ENCODE data around the gene DIP2B.

DNA sequence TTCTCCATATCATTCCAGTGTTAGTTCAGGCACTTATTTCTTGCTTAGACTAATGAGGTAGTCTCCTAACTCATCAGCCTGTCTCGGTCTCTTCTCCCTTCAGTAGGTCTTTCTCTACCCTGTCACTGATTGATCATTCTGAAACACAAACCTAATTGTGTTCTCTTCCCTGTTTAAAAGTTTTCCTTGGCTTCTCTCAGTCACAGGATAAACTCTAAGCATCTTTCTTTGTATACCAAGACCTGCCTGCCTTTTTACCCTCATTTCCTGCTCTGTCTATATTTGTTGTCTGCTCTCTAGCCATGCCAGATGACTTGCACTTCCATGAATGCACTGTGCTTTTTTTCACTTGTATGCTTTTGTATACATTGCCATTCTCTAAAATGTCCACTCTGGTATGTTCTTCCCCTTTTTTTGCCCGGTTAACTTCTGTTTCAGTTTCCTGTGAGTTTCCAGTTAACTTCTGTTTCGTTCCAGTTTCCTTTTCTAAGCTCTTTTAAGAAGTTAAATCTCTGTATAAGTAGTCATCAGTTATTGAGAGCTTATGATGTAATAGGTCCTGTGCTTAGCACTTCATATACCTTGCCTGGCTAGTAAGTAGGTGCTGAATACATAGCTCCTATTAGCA, 12.8 kb downstream of the DIP2B start:
- TF ChIP-seq POLR2A (IDR thresholded peaks at IDR 0.05) (no peak), EP300 (IDR thresholded peaks at IDR 0.05) (no peak)
- TF ChIP-seq, protein P1, sequence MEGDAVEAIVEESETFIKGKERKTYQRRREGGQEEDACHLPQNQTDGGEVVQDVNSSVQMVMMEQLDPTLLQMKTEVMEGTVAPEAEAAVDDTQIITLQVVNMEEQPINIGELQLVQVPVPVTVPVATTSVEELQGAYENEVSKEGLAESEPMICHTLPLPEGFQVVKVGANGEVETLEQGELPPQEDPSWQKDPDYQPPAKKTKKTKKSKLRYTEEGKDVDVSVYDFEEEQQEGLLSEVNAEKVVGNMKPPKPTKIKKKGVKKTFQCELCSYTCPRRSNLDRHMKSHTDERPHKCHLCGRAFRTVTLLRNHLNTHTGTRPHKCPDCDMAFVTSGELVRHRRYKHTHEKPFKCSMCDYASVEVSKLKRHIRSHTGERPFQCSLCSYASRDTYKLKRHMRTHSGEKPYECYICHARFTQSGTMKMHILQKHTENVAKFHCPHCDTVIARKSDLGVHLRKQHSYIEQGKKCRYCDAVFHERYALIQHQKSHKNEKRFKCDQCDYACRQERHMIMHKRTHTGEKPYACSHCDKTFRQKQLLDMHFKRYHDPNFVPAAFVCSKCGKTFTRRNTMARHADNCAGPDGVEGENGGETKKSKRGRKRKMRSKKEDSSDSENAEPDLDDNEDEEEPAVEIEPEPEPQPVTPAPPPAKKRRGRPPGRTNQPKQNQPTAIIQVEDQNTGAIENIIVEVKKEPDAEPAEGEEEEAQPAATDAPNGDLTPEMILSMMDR (IDR thresholded peaks at IDR 0.05), result no peak

All from ovary (tissue), 3 donors.